SK-N-SH (cell line): ENCODE results near the gene OTOA.

ENCODE experiments used
- CHD2 ChIP-seq: fragments of 150-350 bp; IDR thresholded peaks from 2 replicates; pipeline ENCODE4 v1.6.1; 2018; ENCODE audit warnings: low read length; ENCODE audit not compliant: partially characterized antibody
- CTCF ChIP-seq: fragments of 200-600 bp; sonication (generic); IDR thresholded peaks from 2 replicates; pipeline ENCODE4 v1.6.1; 2017; ENCODE audit warnings: antibody characterized with exemption, mild to moderate bottlenecking, moderate library complexity
- EP300 ChIP-seq, 2 experiments: IDR thresholded peaks; 2 replicates each; pipeline versions ENCODE4 v1.4.0 to v1.6.1; 2012; ENCODE audit warnings: borderline replicate concordance in 1 of 2, low read depth in 1 of 2, low read length in 1 of 2
- GABPA ChIP-seq: IDR thresholded peaks from 2 replicates; pipeline ENCODE4 v1.4.0; 2012; ENCODE audit warnings: low read depth, mild to moderate bottlenecking
- POLR2AphosphoS5 ChIP-seq: IDR thresholded peaks from 2 replicates; pipeline ENCODE4 v1.6.1; 2012; ENCODE audit warnings: low read depth, low read length
- RCOR1 ChIP-seq: fragments of 150-350 bp; IDR thresholded peaks from 2 replicates; pipeline ENCODE4 v1.6.1; 2017; ENCODE audit warnings: antibody characterized with exemption, low read length
- RFX5 ChIP-seq: IDR thresholded peaks from 2 replicates; pipeline ENCODE4 v1.6.1; 2012; ENCODE audit warnings: mild to moderate bottlenecking, improper control_type of control experiment, low read length
- TAF1 ChIP-seq: IDR thresholded peaks from 2 replicates; pipeline ENCODE4 v1.6.1; 2012; ENCODE audit warnings: low read depth, mild to moderate bottlenecking, low read length, moderate library complexity, borderline replicate concordance
- USF1 ChIP-seq: IDR thresholded peaks from 2 replicates; pipeline ENCODE4 v1.4.0; 2012; ENCODE audit warnings: low read depth, borderline replicate concordance
- TF ChIP-seq, protein P1 (sequence below): fragments of 150-350 bp; IDR thresholded peaks from 2 replicates; pipeline ENCODE4 v1.6.1; 2017; ENCODE audit warnings: antibody characterized with exemption, low read length, low read depth, borderline replicate concordance
- TF ChIP-seq, protein P2 (sequence below): IDR thresholded peaks from 2 replicates; pipeline ENCODE4; 2012
- TF ChIP-seq, protein P3 (sequence below): IDR thresholded peaks from 2 replicates; pipeline ENCODE4 v1.4.0; 2012; ENCODE audit warnings: low read depth

- TF ChIP-seq CTCF, result no peak
- TF ChIP-seq POLR2AphosphoS5, result no peak
- no peak for TF ChIP-seq TAF1
- no peak for TF ChIP-seq CHD2
- TF ChIP-seq, protein P1, sequence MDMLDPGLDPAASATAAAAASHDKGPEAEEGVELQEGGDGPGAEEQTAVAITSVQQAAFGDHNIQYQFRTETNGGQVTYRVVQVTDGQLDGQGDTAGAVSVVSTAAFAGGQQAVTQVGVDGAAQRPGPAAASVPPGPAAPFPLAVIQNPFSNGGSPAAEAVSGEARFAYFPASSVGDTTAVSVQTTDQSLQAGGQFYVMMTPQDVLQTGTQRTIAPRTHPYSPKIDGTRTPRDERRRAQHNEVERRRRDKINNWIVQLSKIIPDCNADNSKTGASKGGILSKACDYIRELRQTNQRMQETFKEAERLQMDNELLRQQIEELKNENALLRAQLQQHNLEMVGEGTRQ, result no peak
- no peak for TF ChIP-seq RFX5
- no peak for TF ChIP-seq EP300 (IDR thresholded peaks at IDR 0.05; ENCODE audit: borderline replicate concordance in 1 of 2, low read depth in 1 of 2, low read length in 1 of 2)
- TF ChIP-seq, protein P2, sequence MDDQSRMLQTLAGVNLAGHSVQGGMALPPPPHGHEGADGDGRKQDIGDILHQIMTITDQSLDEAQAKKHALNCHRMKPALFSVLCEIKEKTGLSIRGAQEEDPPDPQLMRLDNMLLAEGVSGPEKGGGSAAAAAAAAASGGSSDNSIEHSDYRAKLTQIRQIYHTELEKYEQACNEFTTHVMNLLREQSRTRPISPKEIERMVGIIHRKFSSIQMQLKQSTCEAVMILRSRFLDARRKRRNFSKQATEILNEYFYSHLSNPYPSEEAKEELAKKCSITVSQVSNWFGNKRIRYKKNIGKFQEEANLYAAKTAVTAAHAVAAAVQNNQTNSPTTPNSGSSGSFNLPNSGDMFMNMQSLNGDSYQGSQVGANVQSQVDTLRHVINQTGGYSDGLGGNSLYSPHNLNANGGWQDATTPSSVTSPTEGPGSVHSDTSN, result no peak
- TF ChIP-seq USF1, result no peak
- no peak for TF ChIP-seq RCOR1
- TF ChIP-seq GABPA, result no peak
- TF ChIP-seq, protein P3, sequence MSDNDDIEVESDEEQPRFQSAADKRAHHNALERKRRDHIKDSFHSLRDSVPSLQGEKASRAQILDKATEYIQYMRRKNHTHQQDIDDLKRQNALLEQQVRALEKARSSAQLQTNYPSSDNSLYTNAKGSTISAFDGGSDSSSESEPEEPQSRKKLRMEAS, result no peak
Measured at GRCh38 chr16:21701271-21701670, 37.5 kb downstream of the OTOA start.
